Dendritic cell treated with granulocyte-macrophage colony-stimulating factor and Interleukin-4, amounts not matched to agents 40 ng/mL and 50 ng/mL, for 4 days (primary cell): ENCODE results near the gene PPP1R12B.
"Not testable (repeated sequence)": the region's sequence is repeated elsewhere in the genome, so short reads cannot be mapped to it uniquely, and the experiment has no call there.

Experiments
- H3K27ac Mint-ChIP-seq: one replicate; pipeline ENCODE4 v1.8.0; 2022; ENCODE audit warnings: mild to moderate bottlenecking, mixed read lengths
- H3K27me3 Mint-ChIP-seq: one replicate; pipeline ENCODE4 v1.8.0; 2022; ENCODE audit warnings: mild to moderate bottlenecking, mixed read lengths
- H3K36me3 Mint-ChIP-seq: one replicate; pipeline ENCODE4 v1.8.0; 2022; ENCODE audit warnings: low read depth, mixed read lengths
- H3K4me1 Mint-ChIP-seq: one replicate; pipeline ENCODE4 v1.8.0; 2022; ENCODE audit warnings: low read depth, mixed read lengths
- H3K4me3 Mint-ChIP-seq: one replicate; pipeline ENCODE4 v1.8.0; 2022; ENCODE audit warnings: mild to moderate bottlenecking, moderate library complexity, mixed read lengths
- H3K9me3 Mint-ChIP-seq: one replicate; pipeline ENCODE4 v1.8.0; 2022; ENCODE audit warnings: mixed read lengths
- intact Hi-C: fragments of 100-400 bp; cut with micrococcal nuclease; formaldehyde crosslinking; loops from one replicate; pipeline ENCODE4 v1.15.0; 2022

Gene PPP1R12B

GRCh38 chr1:202424260-202424659, 75.8 kb downstream of the PPP1R12B start:
- peaks cover 24% of the 10 kb centered on the region for H3K36me3 Mint-ChIP-seq

GRCh38 chr1:202430111-202430510, 81.6 kb downstream of the PPP1R12B start:
- H3K9me3 Mint-ChIP-seq, H3K4me1 Mint-ChIP-seq, H3K27ac Mint-ChIP-seq, intact Hi-C loops, H3K4me3 Mint-ChIP-seq, H3K27me3 Mint-ChIP-seq: not testable (repeated sequence)
- peaks cover 51% of the 10 kb centered on the region for H3K36me3 Mint-ChIP-seq

More at GRCh38 chr1:202424260-202424659, 75.8 kb downstream of the PPP1R12B start:
- intact Hi-C loops, H3K4me1 Mint-ChIP-seq, H3K27me3 Mint-ChIP-seq, H3K27ac Mint-ChIP-seq, H3K4me3 Mint-ChIP-seq, H3K9me3 Mint-ChIP-seq: not testable (repeated sequence)

DNA sequence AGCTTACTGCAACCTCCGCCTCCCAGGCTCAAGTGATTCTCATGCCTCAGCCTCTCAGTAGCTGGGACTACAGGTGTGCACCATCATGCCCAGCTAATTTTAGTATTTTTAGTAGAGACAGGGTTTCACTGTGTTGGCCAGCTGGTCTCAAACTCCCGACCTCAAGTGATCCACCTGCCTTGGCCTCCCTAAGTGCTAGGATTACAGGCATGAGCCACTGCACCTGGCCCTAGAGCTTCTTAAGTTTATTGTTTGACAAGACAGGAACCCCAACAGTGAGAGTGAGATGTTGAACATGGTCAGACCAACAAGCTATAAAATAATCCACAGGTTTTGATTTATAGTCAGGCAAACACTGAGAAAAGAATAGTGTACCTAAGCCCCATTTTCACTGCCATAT, 83.8 kb downstream of the PPP1R12B start:
- H3K27ac Mint-ChIP-seq, H3K9me3 Mint-ChIP-seq, intact Hi-C loops, H3K4me1 Mint-ChIP-seq, H3K4me3 Mint-ChIP-seq, H3K27me3 Mint-ChIP-seq: not testable (repeated sequence)
- H3K36me3 Mint-ChIP-seq = peaks cover 52% of the 10 kb centered on the region

- intact Hi-C loops = no loop called here
- no peaks in the 10 kb centered on the region for H3K9me3 Mint-ChIP-seq
- no peaks in the 10 kb centered on the region for H3K27me3 Mint-ChIP-seq
- H3K27ac Mint-ChIP-seq = no peak overlapping the region
- peaks cover 63% of the 10 kb centered on the region for H3K36me3 Mint-ChIP-seq
- H3K4me3 Mint-ChIP-seq = no peak overlapping the region
- no peaks in the 10 kb centered on the region for H3K4me1 Mint-ChIP-seq
Measured at GRCh38 chr1:202433155-202434043, 84.9 kb downstream of the PPP1R12B start.

GRCh38 chr1:202434059-202434458, 85.6 kb downstream of the PPP1R12B start:
- no peaks in the 10 kb centered on the region for H3K27me3 Mint-ChIP-seq
- no peaks in the 10 kb centered on the region for H3K9me3 Mint-ChIP-seq
- intact Hi-C loops = no loop called here
- H3K36me3 Mint-ChIP-seq = peaks cover 69% of the 10 kb centered on the region
- no peak overlapping the region for H3K27ac Mint-ChIP-seq
- H3K4me3 Mint-ChIP-seq = no peak overlapping the region
- no peaks in the 10 kb centered on the region for H3K4me1 Mint-ChIP-seq

- peaks cover 72% of the 10 kb centered on the region for H3K36me3 Mint-ChIP-seq
- intact Hi-C loops = no loop called here
- H3K27me3 Mint-ChIP-seq = no peaks in the 10 kb centered on the region
- H3K4me3 Mint-ChIP-seq = no peak overlapping the region
- no peaks in the 10 kb centered on the region for H3K9me3 Mint-ChIP-seq
- peaks cover 8% of the 10 kb centered on the region for H3K4me1 Mint-ChIP-seq
- no peak overlapping the region for H3K27ac Mint-ChIP-seq
Measured at GRCh38 chr1:202438393-202439174, 90.1 kb downstream of the PPP1R12B start.

DNA sequence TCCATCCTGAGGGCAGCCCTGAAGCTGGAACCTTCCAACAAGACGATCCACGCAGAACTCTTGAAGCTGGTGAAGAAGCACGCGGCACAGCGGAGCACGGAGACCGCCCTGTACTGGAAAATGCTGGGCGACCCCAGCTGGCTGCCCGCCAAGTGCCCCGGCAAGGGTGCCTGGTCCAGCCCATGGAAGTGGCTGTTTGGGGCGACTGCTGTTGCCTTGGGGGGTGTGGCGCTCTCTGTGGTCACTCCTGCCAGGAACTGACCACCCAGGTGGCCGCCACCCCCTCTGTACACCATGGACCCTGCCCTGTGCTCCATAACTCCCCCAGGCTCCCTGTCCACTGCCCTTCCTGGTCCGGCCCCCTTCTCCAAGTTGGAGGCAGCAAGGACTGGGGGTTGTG, 90.8 kb downstream of the PPP1R12B start:
- intact Hi-C loops = no loop called here
- Mint-ChIP-seq H3K27ac (no peak overlapping the region), H3K4me3 (no peak overlapping the region), H3K4me1 (peaks cover 8% of the 10 kb centered on the region), H3K27me3 (no peaks in the 10 kb centered on the region), H3K36me3 (peaks cover 69% of the 10 kb centered on the region), H3K9me3 (no peaks in the 10 kb centered on the region)

DNA sequence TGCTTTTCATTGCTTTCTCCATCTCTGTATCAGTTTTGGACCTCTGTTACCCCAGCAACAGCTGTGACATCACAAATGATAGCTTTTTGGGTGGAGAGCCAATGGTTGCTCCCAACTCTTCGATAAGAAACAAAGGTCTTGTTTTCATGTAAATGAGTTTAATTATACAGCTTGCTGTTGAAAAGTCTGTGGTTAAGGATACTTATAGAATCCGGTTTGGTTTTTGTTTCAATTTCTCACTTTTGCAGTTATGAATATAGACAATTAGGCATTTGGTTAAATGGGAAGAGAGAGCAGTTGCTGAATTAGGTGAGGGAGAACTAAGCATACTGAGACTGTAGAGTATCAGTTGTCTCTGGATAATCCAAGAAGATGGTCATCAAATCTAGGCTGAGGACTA, 99.6 kb downstream of the PPP1R12B start:
- H3K27ac Mint-ChIP-seq, H3K9me3 Mint-ChIP-seq, H3K4me1 Mint-ChIP-seq, intact Hi-C loops, H3K27me3 Mint-ChIP-seq, H3K4me3 Mint-ChIP-seq: not testable (repeated sequence)
- H3K36me3 Mint-ChIP-seq = peaks cover 57% of the 10 kb centered on the region

DNA sequence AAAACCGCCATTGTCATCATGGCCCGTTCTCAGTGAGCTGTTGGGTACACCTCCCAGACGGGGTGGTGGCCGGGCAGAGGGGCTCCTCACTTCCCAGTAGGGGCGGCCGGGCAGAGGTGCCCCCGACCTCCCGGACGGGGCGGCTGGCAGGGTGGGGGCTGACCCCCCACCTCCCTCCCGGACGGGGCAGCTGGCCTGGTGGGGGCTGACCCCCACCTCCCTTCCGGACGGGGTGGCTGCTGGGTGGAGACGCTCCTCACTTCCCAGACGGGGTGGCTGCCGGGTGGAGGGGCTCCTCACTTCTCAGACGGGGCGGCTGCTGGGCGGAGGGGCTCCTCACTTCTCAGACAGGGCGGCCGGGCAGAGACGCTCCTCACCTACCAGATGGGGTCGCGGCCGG, 103.1 kb downstream of the PPP1R12B start:
- peaks cover 66% of the 10 kb centered on the region for H3K36me3 Mint-ChIP-seq
- intact Hi-C loops, H3K4me3 Mint-ChIP-seq: not testable (repeated sequence)

GRCh38 chr1:202452508-202452907, 104.0 kb downstream of the PPP1R12B start:
- peaks cover 7% of the 10 kb centered on the region for H3K27me3 Mint-ChIP-seq
- H3K4me3 Mint-ChIP-seq = no peak overlapping the region
- no peak overlapping the region for H3K27ac Mint-ChIP-seq
- H3K36me3 Mint-ChIP-seq = peaks cover 68% of the 10 kb centered on the region
- intact Hi-C loops = no loop called here
- no peaks in the 10 kb centered on the region for H3K4me1 Mint-ChIP-seq
- H3K9me3 Mint-ChIP-seq = no peaks in the 10 kb centered on the region

More for the DNA sequence above, 103.1 kb downstream of the PPP1R12B start:
- H3K4me1 Mint-ChIP-seq, H3K27me3 Mint-ChIP-seq, H3K9me3 Mint-ChIP-seq, H3K27ac Mint-ChIP-seq: not testable (repeated sequence)

DNA sequence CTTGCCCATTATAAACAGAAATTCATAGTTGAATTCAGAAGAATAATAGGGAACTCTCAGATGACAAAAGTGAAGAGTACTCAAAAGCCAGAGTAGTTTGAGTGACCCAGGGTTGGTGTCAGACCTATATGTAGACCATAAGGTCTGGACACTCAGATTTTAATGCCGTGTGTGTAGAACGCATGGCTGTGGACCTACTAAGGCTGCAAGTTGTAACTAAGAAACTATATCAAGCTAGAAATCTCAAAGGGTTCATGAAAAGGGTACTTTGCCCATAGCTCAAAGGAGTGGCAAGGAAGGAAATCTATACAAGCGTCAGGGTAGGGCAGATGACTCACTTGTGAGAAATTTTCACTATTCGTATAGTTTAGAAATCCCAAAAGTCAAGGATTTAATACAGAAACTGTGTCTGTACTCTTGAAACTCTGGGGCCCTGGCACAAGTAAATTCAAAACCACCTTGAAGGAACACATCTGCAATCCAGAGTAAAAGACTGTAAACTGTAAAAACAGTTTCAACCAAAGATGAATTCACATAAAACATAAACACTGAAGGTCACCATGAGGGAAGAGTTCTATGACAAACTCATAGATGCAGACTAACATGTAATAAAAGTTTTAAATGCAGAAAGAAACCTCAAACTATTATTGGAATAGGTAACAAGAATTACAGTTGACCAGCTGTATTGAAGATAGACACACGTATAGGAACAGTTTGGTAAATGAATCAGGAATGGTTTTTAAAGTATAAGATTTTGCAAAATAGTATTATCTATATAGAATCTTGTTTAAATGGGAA, 108.1 kb downstream of the PPP1R12B start:
- H3K4me3 Mint-ChIP-seq, H3K4me1 Mint-ChIP-seq, H3K27ac Mint-ChIP-seq, H3K9me3 Mint-ChIP-seq, intact Hi-C loops: not testable (repeated sequence)
- peaks cover 44% of the 10 kb centered on the region for H3K36me3 Mint-ChIP-seq
- H3K27me3 Mint-ChIP-seq = peaks cover 21% of the 10 kb centered on the region

DNA sequence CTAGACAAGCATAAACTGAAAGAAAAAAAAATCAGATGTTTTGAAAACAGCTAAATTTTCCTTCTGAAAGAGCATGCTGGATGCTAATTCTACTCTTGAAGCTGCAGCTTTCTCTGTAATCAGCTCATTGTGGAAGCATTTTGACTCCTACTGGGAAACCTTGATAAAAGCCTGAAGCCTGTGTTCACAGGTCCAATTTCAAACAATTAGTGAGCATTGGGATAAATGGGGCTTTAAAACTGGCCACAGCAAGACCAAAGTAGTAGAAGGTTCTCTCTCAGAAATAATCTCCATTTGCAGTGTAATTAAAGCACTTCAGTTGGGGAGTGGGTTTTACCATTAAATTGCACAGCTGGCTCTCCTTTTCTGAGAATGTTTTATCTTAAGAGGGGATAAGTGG, 110.2 kb downstream of the PPP1R12B start:
- intact Hi-C loops, H3K9me3 Mint-ChIP-seq, H3K4me1 Mint-ChIP-seq, H3K27ac Mint-ChIP-seq, H3K4me3 Mint-ChIP-seq: not testable (repeated sequence)
- peaks cover 30% of the 10 kb centered on the region for H3K36me3 Mint-ChIP-seq
- H3K27me3 Mint-ChIP-seq = peaks cover 35% of the 10 kb centered on the region

DNA sequence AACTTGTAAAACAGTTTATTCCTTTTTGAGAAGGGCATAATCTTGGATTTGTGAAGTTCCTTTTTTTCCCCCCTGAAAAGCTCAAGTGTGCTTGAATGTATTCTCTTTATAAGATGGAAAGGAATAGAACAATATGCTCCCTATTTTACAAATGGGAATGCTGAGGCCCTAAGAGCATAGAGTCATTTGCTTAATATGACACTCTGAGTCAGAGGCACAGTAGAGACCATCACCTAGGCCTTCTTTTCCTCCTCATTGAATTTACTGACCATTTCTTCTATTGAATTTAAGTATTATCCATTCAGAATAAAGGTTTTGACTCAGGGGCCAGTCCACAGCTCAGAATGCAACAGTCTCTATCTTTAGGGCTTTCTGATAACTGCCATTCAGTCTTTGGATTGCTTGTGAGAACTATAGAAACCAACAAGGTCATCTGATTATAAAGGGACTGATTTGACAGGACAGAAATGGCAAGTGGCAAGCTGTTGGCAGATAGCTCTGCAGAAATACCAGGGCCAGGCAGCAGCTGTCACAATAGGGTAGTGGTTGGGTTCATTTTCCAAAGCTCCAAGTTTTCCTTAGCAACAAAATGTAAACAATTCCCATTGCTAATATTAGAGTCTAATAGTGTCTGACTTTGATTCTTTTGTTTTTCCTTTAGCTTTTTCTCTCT, 111.1 kb downstream of the PPP1R12B start:
- not testable (repeated sequence) for H3K4me1 Mint-ChIP-seq, H3K9me3 Mint-ChIP-seq, H3K4me3 Mint-ChIP-seq, H3K27ac Mint-ChIP-seq
- peaks cover 21% of the 10 kb centered on the region for H3K36me3 Mint-ChIP-seq
- H3K27me3 Mint-ChIP-seq = peaks cover 40% of the 10 kb centered on the region
- intact Hi-C loops = loop anchor here (5.0 to 10.0 kb wide), 2 partner anchors 145 to 258 kb away; no protein-coding TSS in a partner anchor
